IPS DF 6.9 (cell line): Measurements from ENCODE around the gene CASP10.

ENCODE experiments used
- DNase-seq: peaks from one replicate; pipeline ENCODE4 v3.0.0-alpha.2; 2013; ENCODE audit warnings: low read depth, low spot score
- H3K27ac ChIP-seq: one replicate; pipeline ENCODE4 v1.5.1; 2013; ENCODE audit warnings: low read length, control low read depth
- H3K27me3 ChIP-seq: 2 replicates; pipeline ENCODE4 v1.6.1; 2013; ENCODE audit warnings: mild to moderate bottlenecking, low read length; ENCODE audit not compliant: control insufficient read depth, insufficient read depth
- H3K36me3 ChIP-seq: 2 replicates; pipeline ENCODE4 v1.6.1; 2013; ENCODE audit warnings: low read length; ENCODE audit not compliant: control insufficient read depth, insufficient read depth
- H3K4me1 ChIP-seq: 2 replicates; pipeline ENCODE4 v1.6.1; 2013; ENCODE audit warnings: low read length; ENCODE audit not compliant: control insufficient read depth, insufficient read depth
- H3K4me3 ChIP-seq: 2 replicates; pipeline ENCODE4 v1.5.1; 2013; ENCODE audit warnings: mild to moderate bottlenecking, low read length
- H3K9me3 ChIP-seq: 2 replicates; pipeline ENCODE4 v1.6.1; 2013; ENCODE audit warnings: low read length, inconsistent platforms; ENCODE audit not compliant: control insufficient read depth, insufficient read depth
- WGBS: extraction: QIAGEN DNeasy Blood & Tissue Kit; methylation state at CpG from one replicate; pipeline ENCODE4 v1.1.7; 2013; ENCODE audit warnings: mixed read lengths, missing lambda C conversion rate; ENCODE audit not compliant: insufficient read length, insufficient coverage; 5-methylcytosine and 5-hydroxymethylcytosine counted together

Gene CASP10

DNA sequence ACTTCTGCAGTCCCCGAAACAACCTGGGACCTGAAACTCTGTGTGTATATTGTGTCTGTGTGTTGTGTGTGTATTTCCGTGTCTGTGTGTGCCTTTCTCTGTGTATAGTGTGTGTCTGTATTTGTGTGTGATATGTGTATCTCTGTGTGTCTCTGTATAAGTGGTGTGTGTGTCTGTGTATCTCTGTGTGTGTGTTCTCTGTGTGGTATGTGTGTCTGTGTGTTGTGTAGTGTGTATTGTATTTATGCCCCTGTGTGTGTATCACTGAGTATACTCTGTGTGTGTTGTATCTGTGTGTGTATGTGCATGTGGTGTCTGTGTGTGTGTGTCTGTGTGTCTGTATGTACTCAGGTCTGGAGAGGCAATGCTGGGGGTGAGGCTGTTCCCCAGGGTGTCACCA lies 89.0 kb downstream of the CASP10 start:
- Histone ChIP-seq H3K27ac (no peak overlapping the region), H3K9me3 (no peaks in the 10 kb centered on the region), H3K27me3 (no peaks in the 10 kb centered on the region), H3K4me3 (no peak overlapping the region), H3K4me1 (no peaks in the 10 kb centered on the region), H3K36me3 (no peaks in the 10 kb centered on the region)
- no peak for DNase-seq
- no CpG with 5 or more reads among the region's 2 CpGs for whole genome bisulfite sequencing

DNA sequence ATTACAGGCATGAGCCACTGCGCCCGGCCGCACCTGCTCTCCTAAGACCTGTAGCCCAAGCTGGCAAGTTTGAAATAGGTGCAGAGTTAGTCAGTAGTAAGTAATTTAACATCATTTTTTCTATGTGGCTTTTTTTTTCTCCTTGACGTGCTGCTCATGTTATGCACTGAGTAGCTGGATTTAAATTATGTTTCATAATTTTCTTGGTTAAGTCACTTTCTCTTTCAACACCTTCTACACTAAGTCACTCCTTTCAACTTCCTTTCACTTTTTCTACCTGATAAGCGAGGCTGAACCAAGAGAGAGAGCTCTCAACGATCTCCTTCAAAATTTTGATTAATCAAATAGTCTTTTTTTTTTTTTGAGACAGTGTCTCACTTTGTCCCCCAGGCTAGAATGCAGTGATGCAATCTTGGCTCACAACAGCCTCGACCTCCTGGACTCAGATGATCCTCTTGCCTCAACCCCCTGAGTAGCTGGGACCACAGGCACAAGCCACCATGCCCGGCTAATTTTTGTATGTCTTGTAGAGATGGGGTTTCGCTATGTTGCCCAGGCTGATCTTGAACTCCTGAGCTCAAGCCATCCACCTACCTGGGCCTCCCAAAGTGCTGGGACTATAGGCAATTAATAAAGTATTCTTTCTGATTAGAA lies 90.5 kb downstream of the CASP10 start:
- no CpG with 5 or more reads among the region's 9 CpGs for WGBS
- H3K36me3 ChIP-seq = no peaks in the 10 kb centered on the region
- no peaks in the 10 kb centered on the region for H3K27me3 ChIP-seq

DNA sequence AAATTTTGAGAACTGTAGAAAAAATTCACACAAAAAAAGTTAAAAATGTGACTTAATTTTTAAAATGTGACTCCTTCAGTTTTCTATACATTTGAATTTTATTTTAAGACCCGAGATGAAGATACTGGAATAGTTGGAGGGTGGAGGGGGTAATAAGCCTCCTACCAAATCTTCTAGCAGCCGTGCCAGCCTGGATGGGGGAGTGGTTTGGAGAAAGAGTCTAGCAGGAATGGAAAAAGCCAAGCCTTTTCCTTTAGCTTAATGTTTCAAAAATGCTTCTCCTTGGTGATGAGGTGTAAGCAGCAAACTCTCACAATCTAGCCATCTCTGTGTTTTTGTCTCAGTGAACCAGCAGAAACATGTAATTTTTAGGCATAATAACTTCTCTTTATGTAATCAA lies 92.1 kb downstream of the CASP10 start:
- Histone ChIP-seq H3K36me3 (no peaks in the 10 kb centered on the region), H3K4me3 (no peak overlapping the region)

More for the DNA sequence above, 90.5 kb downstream of the CASP10 start:
- Histone ChIP-seq H3K9me3 (no peaks in the 10 kb centered on the region), H3K4me3 (no peak overlapping the region), H3K4me1 (no peaks in the 10 kb centered on the region), H3K27ac (no peak overlapping the region)
- no peak for DNase-seq

DNA sequence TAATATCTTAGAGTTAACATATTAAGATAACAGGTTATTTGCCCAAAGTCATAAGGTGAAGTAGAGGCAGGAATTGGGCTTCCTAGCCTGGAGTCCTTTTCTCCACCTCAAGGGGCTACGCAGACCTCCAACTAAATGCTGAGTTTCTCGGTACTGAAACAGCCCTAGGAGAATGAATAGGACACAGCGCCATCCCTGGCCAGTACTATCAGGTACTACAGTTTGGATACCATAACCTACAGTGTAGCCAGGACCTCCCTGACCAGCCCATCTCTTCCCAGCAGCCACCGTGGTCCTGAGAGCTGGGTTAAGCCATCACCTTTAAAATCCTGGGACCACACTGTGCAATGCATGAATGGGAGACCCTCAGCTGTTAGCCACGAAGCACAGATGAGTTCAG lies 93.0 kb downstream of the CASP10 start:
- no peak for DNase-seq
- no peaks in the 10 kb centered on the region for H3K9me3 ChIP-seq
- no peaks in the 10 kb centered on the region for H3K27me3 ChIP-seq
- WGBS = no CpG with 5 or more reads among the region's 5 CpGs
- H3K4me3 ChIP-seq = no peak overlapping the region
- H3K27ac ChIP-seq = no peak overlapping the region
- H3K36me3 ChIP-seq = no peaks in the 10 kb centered on the region
- no peaks in the 10 kb centered on the region for H3K4me1 ChIP-seq

More for the DNA sequence above, 92.1 kb downstream of the CASP10 start:
- Histone ChIP-seq H3K27me3 (no peaks in the 10 kb centered on the region), H3K27ac (no peak overlapping the region), H3K9me3 (no peaks in the 10 kb centered on the region), H3K4me1 (no peaks in the 10 kb centered on the region)
- no CpG with 5 or more reads among the region's 2 CpGs for WGBS
- no peak for DNase-seq

DNA sequence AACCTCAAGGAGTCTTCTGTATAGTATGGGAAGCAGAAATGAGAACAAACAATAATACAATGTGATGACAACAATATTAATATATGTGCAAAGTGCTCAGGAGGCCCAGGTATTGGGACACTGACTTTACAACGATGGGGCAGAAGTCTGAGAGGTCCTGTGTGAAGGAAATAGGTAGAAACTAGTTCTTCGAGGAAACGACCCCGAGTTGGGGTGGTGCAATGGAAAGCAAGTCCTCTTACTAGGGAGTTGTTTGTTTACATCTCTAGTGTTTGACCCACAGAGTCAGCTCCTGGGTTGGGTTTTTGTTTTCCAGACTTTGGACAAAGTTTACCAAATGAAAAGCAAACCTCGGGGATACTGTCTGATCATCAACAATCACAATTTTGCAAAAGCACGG lies 93.6 kb downstream of the CASP10 start:
- WGBS = no CpG with 5 or more reads among the region's 6 CpGs
- Histone ChIP-seq H3K4me3 (no peak overlapping the region), H3K27ac (no peak overlapping the region), H3K36me3 (no peaks in the 10 kb centered on the region), H3K9me3 (no peaks in the 10 kb centered on the region), H3K27me3 (no peaks in the 10 kb centered on the region), H3K4me1 (no peaks in the 10 kb centered on the region)
- no peak for DNase-seq
